NCI-H2081 (cell line): ENCODE data around the gene SEMA5B.

Experiments used
- DNase-seq, 2 experiments: peaks; one replicate each; lab custom pipeline; 2025; lab: John Stamatoyannopoulos, UW

The SEMA5B gene

GRCh38 chr3:122969585-122970469 is 57.7 kb downstream of the SEMA5B start:
- no peak for DNase-seq

DNA sequence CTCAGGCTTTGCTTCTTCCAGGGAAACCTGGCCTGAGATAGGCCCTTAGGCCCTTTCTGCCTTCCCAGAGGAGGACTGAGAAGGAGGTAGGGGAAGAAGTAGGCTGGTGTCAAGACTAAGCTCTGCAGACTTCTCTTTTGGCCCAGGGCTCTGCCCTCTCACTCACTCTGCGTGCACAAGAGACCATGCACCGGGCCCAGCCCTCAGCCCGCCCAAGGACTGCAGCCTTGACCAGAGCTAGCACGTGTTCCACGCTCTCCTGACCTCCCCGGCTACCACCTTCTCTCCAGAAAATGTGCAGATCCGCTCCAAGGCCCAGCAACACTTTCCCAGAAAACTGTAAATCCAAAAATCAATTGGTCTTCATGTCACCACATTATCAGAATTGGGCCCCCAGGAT is 59.8 kb downstream of the SEMA5B start:
- DNase-seq = no peak

DNA sequence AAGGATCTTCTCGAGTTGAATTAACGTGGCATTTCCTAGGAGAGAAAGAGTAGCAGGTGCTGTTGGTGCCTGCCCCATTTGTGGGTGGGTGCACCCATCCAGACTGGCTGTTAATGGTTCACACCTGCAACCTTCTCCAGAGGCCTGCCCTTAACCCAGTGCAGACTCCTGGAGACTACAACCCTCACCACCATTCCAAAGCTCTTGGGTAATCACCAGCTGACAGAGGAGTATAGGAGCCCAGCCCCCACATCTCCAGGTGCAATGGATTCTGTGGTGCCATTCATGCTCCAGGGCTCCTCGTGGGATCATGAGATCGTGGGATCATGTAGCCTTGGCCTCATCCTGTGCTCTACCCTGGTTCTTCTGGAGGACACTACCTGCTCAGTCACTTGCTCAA is 60.2 kb downstream of the SEMA5B start:
- no peak for DNase-seq

- no peak for DNase-seq
Measured at GRCh38 chr3:122966045-122966444, 61.5 kb downstream of the SEMA5B start.

DNA sequence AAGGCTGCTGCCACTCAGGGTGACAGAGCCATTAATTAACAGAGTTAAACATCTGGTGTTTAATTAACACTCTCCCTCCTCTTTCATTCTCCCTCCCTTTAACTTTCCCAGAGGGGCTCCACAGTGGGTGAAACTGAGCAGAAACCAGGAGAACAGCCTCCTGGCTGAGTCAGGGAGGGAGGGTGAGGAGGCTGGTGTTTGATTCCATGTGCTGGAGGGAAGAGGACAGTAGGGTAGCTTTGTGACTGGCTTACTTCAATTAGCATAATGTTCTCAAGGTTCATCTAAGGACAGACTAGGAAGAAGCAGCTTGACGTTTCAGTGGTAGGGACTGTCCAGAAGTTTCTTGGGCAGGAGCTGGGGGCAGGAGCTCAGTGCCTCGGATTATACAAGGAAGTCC is 62.8 kb downstream of the SEMA5B start:
- no peak for DNase-seq

- DNase-seq = no peak
Measured at GRCh38 chr3:122962149-122962548, 65.4 kb downstream of the SEMA5B start.

- DNase-seq = no peak
Measured at GRCh38 chr3:122961146-122961545, 66.4 kb downstream of the SEMA5B start.

DNA sequence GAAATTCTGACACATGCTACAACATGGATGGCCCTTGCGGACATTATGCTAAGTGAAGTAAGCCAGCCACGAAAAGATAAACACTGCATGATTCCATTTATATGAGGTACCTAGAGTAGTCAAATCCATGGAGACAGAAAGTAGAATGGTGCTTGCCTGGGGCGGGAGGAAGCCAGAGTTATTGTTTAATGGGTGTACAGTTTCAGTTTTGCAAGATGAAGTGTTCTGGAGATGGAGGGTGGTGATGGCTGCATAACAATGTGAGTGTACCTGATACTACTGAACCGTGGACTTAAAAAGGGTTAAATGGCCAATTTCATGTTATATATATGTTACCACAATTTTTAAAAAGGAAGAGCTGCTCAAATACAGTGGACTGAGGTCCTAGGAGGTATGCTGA is 66.9 kb downstream of the SEMA5B start:
- DNase-seq = no peak

DNA sequence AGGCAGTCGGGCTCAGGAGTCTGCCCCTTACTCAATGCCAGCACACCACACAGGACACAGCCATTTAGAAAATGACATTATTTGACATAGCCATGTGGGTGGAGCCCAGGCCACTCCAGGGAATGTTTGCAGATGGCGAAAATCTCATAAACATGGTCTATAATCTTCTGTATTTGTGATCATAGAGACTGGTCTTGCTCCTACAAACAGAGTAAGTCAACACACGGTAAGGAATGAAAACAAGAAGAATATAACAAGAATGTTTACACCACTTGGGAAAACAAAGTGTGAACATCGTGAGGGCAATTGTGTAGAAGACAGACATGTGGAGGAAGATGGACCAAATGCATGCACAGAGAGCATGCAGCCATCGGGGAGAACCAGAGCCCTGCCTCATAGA is 68.2 kb downstream of the SEMA5B start:
- DNase-seq = no peak

DNA sequence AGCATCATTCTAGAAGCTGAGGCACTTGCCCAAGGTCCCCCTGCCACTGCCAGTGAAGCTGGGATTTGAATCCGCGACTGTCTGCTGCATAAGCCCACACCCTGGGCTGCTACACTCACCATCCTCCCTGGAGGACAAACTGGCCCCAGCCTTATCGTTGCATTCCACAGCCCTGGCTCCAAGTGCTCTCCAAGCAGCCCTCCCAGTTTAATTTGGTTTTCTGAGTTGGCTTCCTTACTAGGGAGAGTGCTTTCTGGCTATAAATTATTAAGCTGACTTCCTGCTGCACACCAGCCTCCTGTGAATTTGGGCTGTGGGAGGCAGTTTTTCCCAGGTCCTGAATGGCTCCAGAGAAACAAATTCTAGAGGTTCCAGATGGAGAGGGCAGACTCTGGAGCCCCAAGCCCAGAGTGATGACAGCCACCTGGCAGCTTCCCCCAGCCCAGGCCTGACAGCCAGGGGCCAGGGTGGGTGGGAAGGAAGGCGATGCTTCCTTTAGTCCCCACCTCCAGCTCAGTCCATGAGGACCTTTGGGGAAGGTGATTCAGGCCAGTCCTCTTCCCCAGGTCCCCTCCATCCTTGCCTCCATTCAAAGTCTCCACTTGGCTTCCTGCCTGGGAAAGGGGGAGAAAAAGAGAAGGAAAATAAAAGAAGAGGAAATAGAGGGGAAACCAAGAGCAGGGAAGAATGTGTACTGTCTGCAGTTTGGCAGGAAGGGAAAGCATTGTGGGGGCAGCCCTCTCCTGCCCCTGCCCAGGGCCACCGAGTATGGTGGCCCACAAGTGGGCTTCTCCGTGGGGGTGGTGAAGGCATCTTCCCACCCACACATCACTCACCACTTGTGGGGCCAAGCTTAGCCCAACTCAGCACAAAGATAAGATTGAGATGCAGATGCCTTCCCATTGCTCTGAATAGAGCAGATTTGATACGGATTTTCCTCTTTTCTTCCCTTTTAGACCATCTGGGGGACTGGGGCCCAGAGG is 69.6 kb downstream of the SEMA5B start:
- DNase-seq = no peak

GRCh38 chr3:122956693-122957455 is 70.7 kb downstream of the SEMA5B start:
- DNase-seq = no peak

- no peak for DNase-seq
Measured at GRCh38 chr3:122955916-122956692, 71.5 kb downstream of the SEMA5B start.

DNA sequence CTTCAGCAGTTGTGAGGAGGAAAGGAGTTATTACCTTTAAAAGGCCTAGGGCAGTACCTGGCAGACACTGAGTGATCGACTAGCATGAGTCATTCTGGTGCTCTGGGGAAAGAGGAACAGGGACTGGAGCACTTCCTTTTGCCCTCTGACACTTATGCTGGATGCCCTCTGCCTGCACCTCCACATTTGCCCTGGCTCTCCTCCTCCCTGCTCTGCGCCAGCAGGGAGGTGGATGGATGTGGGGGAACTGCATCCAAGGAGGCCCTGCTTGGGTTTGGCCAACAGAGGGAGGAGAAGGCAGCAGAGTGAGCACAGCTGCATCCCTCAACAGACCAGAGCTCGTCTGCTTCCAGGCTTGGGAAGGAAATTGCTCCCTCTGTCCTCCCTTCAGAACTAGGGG is 75.0 kb downstream of the SEMA5B start:
- DNase-seq = no peak

DNA sequence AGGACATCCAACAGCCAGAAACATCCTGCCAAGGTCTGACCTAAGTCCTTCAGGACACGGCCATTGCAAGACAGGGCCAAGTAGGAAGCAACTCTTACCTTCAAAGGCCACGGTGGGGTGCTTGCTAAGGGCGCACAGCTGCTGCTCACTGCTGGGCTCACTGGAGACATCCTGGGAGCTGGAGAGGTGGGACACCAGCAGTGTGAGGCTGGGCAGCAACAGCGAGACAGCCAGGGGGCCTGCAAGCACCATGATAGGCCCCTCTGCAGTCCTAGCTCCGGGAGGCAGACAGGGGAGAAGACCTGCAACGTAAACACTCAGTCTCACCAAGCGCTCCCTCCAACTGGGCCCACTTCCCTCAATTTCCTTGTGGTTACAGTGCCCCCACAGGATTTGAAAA is 79.2 kb downstream of the SEMA5B start:
- DNase-seq = no peak

- DNase-seq = no peak
Measured at GRCh38 chr3:122947738-122948137, 79.8 kb downstream of the SEMA5B start.

DNA sequence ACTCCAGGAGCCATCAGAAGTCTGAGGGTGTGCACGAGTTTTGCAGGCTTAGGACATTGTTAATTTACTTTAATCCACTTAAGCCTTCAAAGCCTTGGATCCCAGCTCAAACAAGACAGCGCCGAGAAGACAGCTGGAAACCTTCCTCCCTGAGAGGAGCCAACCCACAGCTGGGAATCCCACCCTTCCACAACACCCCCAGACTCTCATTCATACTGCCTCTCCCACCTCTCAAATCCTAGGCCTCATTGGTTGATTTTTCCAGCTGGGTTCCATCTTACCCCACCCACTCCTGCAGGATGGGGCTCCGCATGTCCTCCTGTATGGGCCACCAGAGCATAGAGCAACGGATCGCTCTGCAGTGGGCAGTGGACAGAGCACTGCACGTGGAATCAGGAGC is 80.4 kb downstream of the SEMA5B start:
- DNase-seq = no peak

DNA sequence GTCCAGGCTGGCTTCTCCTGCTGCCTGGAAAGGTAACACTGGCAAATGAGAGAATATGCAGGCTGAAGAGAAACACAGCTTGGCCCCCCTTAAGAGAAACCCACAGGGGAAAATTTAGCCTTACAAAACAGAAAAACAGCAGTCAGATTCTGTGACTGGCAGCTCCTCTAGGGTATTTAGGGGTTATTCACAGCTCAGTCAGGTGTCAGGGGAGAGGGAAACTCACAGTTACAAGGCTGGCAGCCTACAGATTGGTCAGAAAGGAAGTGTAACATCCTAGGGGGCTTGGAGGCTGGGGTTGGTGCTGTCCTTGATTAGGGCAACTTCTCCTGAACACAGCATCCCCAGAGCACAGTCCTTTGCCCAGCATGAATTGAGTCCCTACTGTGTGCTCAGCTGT is 81.4 kb downstream of the SEMA5B start:
- DNase-seq = no peak

DNA sequence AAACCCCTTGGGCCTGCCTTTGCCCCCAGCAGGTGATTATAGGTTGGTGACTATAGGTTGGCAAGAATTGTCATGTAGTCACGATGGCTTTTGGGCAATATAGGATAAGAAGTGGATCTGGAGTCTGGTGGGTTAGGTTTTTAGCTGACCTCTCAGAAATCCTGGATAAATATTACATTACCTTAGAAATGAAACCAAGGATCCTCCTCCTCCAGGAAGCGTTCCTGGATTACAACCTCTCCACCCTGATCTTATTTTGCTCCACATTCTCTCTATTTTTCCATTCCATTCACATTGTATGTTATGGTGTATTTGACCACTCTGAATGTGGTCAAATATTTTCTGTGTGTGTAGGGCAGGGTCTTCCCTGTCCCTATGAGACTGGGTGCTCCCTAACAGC is 82.3 kb downstream of the SEMA5B start:
- no peak for DNase-seq

DNA sequence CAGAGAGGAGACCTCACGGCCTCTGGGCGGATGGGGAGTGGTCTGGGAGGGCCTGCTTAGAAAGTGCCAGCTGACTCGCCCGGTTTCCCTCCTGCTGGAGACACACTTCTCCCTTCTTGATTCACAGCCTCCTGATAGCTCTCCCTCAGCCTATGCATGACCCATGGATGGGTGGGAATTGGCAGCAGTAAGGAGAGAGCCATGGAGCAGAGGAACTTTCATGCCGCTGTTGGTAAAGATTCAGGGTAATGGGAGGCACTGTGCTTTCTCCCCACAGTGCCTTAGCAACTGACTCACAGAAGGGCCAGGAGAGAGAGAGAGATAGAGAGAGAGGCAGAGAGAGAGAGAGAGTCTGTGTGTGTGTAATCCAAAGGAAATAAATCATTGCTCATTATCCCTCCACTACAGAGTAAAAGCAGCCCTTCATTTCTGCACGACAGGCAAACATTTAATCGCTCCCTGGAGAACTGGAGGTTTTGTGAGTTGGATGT is 82.8 kb downstream of the SEMA5B start:
- DNase-seq = no peak

- DNase-seq = no peak
Measured at GRCh38 chr3:122943828-122944190, 83.8 kb downstream of the SEMA5B start.
